Spleen (tissue), 7 donors: Measurements from ENCODE around the gene PAGE2.

Experiments
- POLR2A ChIP-seq, 3 donors: fragments of 450-650 bp; IDR thresholded peaks; one replicate each; pipeline ENCODE4 v1.5.1; 2017; ENCODE audit warnings: antibody characterized with exemption in 3 of 3, mild to moderate bottlenecking in 1 of 3
- POLR2AphosphoS5 ChIP-seq, 3 donors: sonication (generic); formaldehyde crosslinking; IDR thresholded peaks; one replicate each; pipeline ENCODE4 v1.5.1; 2017; ENCODE audit warnings: antibody characterized with exemption in 3 of 3
- TF ChIP-seq, protein P1 (sequence below), 11 experiments: fragments of 200-600 bp in 7 of 11; fragments of 450-650 bp in 4 of 11; sonication (generic) in 4 of 11; IDR thresholded peaks in 8 of 11; conservative IDR thresholded peaks in 3 of 11; 1 replicate in 7 of 11; 2 replicates in 4 of 11; pipeline versions ENCODE4 v1.4.0 to v1.8.0; 2016 to 2021; ENCODE audit warnings: antibody characterized with exemption in 11 of 11, inconsistent platforms in 4 of 11, mild to moderate bottlenecking in 1 of 11
- donor health status: DM: no; HTN: no; CAD: no; lungs with moderate emphysema.
- donor health status: DM: no; HTN: no; CAD: no.
- donor health status: DM: no; HTN: no; CAD: no.

DNA sequence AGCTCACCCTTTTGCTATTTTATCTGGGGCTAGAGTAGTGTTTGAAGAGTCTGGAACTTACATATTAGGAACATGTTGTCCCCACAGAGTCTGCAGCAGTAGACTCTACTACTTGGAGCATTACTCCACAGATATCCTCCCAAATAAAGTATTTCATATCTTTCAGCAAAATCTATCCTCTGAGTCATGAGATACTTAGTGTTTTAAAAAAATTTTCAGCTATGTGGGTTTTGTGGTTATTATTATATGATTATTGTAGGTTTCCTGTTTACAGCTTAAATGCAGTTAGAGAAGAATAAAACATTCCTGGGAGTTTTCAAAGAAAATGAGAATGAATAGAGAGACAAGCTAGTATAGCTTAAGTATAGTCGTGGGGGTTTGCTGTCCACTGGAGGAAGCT, 30.9 kb downstream of the PAGE2 start:
- TF ChIP-seq, protein P1, sequence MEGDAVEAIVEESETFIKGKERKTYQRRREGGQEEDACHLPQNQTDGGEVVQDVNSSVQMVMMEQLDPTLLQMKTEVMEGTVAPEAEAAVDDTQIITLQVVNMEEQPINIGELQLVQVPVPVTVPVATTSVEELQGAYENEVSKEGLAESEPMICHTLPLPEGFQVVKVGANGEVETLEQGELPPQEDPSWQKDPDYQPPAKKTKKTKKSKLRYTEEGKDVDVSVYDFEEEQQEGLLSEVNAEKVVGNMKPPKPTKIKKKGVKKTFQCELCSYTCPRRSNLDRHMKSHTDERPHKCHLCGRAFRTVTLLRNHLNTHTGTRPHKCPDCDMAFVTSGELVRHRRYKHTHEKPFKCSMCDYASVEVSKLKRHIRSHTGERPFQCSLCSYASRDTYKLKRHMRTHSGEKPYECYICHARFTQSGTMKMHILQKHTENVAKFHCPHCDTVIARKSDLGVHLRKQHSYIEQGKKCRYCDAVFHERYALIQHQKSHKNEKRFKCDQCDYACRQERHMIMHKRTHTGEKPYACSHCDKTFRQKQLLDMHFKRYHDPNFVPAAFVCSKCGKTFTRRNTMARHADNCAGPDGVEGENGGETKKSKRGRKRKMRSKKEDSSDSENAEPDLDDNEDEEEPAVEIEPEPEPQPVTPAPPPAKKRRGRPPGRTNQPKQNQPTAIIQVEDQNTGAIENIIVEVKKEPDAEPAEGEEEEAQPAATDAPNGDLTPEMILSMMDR (IDR thresholded peaks at IDR 0.05 in 8 of 11, conservative IDR thresholded peaks at IDR 0.05 in 3 of 11), result no peak
- TF ChIP-seq POLR2AphosphoS5 (IDR thresholded peaks at IDR 0.05) (no peak), POLR2A (IDR thresholded peaks at IDR 0.05) (no peak)
